ENCODE data around the gene PGGHG.
A peak's percentile ranks its signal among the peaks of the same experiment; 100 is the strongest.
"Not testable (repeated sequence)": the region's sequence is repeated elsewhere in the genome, so short reads cannot be mapped to it uniquely, and the experiment has no call there.

The PGGHG gene

GRCh38 chr11:308740-309665 lies 20.1 kb downstream of the PGGHG start:
- Histone ChIP-seq H3K9ac (ENCODE audit: low read length) (peak overlapping the region; percentile 28), H3K4me1 (ENCODE audit: control insufficient read depth, insufficient read depth, low read length) (peaks cover 13% of the 10 kb centered on the region), H3K27me3 (ENCODE audit: control insufficient read depth, insufficient read depth, low read length) (peaks cover 17% of the 10 kb centered on the region)
- not testable (repeated sequence) for H3K4me3 ChIP-seq (ENCODE audit: low read length); H3K36me3 ChIP-seq (ENCODE audit: control insufficient read depth, insufficient read depth, low read length); H3K9me3 ChIP-seq (ENCODE audit: control insufficient read depth, low read length)

GRCh38 chr11:309979-310572 lies 21.1 kb downstream of the PGGHG start:
- Histone ChIP-seq H3K27me3 (ENCODE audit: control insufficient read depth, insufficient read depth, low read length) (peaks cover 22% of the 10 kb centered on the region), H3K4me1 (ENCODE audit: control insufficient read depth, insufficient read depth, low read length) (peaks cover 14% of the 10 kb centered on the region), H3K9ac (ENCODE audit: low read length) (peak overlapping the region; percentile 24)
- not testable (repeated sequence) for H3K9me3 ChIP-seq (ENCODE audit: control insufficient read depth, low read length); H3K36me3 ChIP-seq (ENCODE audit: control insufficient read depth, insufficient read depth, low read length); H3K4me3 ChIP-seq (ENCODE audit: low read length)

DNA sequence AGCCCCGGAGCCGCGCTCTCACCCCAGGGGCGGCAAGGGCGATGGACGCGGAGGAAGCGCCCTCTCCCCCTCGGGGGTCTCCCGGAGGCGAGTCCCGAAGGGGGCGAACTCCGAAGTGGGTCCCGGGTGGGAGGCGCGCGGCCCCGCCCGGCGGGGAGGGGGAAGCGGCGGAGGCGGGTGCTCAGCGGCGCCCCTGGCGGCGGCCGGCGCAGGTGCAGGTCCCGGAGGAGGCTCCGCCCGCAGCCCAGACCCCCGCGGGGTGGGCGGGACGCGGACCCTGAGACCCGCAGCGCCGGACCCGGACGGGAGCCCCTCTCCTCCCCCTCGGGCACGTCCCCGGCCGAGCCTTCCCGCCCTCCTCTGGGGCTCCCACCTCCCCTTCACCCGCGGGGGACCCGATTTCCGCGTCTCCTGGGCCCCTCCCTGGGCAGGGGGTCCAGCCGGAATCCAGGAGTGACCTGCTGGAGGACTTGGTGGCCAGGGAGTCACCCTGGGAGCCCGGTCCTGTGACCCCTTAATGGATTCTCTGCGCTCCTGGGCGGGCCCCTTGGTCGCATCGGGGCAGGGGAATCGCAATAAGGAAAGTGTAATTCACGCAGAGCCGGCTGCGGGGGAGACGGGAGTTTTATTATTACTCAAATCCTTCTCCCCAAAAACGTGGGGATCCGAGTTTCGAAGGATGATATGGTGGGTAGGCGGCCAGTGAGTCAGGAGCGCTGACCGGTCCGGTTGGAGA lies 22.3 kb downstream of the PGGHG start:
- H3K9me3 ChIP-seq (ENCODE audit: control insufficient read depth, low read length); H3K4me3 ChIP-seq (ENCODE audit: low read length); H3K9ac ChIP-seq (ENCODE audit: low read length); H3K36me3 ChIP-seq (ENCODE audit: control insufficient read depth, insufficient read depth, low read length): not testable (repeated sequence)
- H3K27me3 ChIP-seq (ENCODE audit: control insufficient read depth, insufficient read depth, low read length) = peaks cover 33% of the 10 kb centered on the region
- peaks cover 17% of the 10 kb centered on the region for H3K4me1 ChIP-seq (ENCODE audit: control insufficient read depth, insufficient read depth, low read length)

- Histone ChIP-seq H3K4me1 (ENCODE audit: control insufficient read depth, insufficient read depth, low read length) (peaks cover 12% of the 10 kb centered on the region), H3K9me3 (ENCODE audit: control insufficient read depth, low read length) (no peaks in the 10 kb centered on the region), H3K27me3 (ENCODE audit: control insufficient read depth, insufficient read depth, low read length) (peaks cover 44% of the 10 kb centered on the region), H3K4me3 (ENCODE audit: low read length) (no peak overlapping the region), H3K9ac (ENCODE audit: low read length) (no peak overlapping the region), H3K36me3 (ENCODE audit: control insufficient read depth, insufficient read depth, low read length) (no peaks in the 10 kb centered on the region)
Observed at GRCh38 chr11:312092-312816, 23.3 kb downstream of the PGGHG start.

GRCh38 chr11:313304-313786 lies 24.4 kb downstream of the PGGHG start:
- H3K27me3 ChIP-seq (ENCODE audit: control insufficient read depth, insufficient read depth, low read length) = peaks cover 49% of the 10 kb centered on the region
- H3K9ac ChIP-seq (ENCODE audit: low read length) = peak overlapping the region; percentile 32
- H3K36me3 ChIP-seq (ENCODE audit: control insufficient read depth, insufficient read depth, low read length) = no peaks in the 10 kb centered on the region
- H3K9me3 ChIP-seq (ENCODE audit: control insufficient read depth, low read length) = no peaks in the 10 kb centered on the region
- H3K4me1 ChIP-seq (ENCODE audit: control insufficient read depth, insufficient read depth, low read length) = peaks cover 12% of the 10 kb centered on the region
- H3K4me3 ChIP-seq (ENCODE audit: low read length) = no peak overlapping the region

- Histone ChIP-seq H3K36me3 (ENCODE audit: control insufficient read depth, insufficient read depth, low read length) (no peaks in the 10 kb centered on the region), H3K4me1 (ENCODE audit: control insufficient read depth, insufficient read depth, low read length) (peaks cover 12% of the 10 kb centered on the region), H3K4me3 (ENCODE audit: low read length) (no peak within 1 kb of the TSS), H3K27me3 (ENCODE audit: control insufficient read depth, insufficient read depth, low read length) (peaks cover 49% of the 10 kb centered on the region), H3K9ac (ENCODE audit: low read length) (peak within 1 kb of the TSS; percentile 47), H3K9me3 (ENCODE audit: control insufficient read depth, low read length) (no peaks in the 10 kb centered on the region)
Observed at GRCh38 chr11:313787-314553, 25.0 kb downstream of the PGGHG start, which contains the start of gene IFITM1. Gene IFITM1 (plus strand): TSS chr11:314040. CDS start chr11:314171, 131 bp downstream.

- not testable (repeated sequence) for H3K9me3 ChIP-seq (ENCODE audit: control insufficient read depth, low read length); H3K4me3 ChIP-seq (ENCODE audit: low read length); H3K4me1 ChIP-seq (ENCODE audit: control insufficient read depth, insufficient read depth, low read length); H3K36me3 ChIP-seq (ENCODE audit: control insufficient read depth, insufficient read depth, low read length)
- H3K27me3 ChIP-seq (ENCODE audit: control insufficient read depth, insufficient read depth, low read length) = peaks cover 45% of the 10 kb centered on the region
- peak overlapping the region; percentile 47 for H3K9ac ChIP-seq (ENCODE audit: low read length)
Observed at GRCh38 chr11:314554-314875, 25.6 kb downstream of the PGGHG start.

GRCh38 chr11:315051-315481 lies 26.1 kb downstream of the PGGHG start:
- H3K9ac ChIP-seq (ENCODE audit: low read length) = peak overlapping the region; percentile 47
- H3K36me3 ChIP-seq (ENCODE audit: control insufficient read depth, insufficient read depth, low read length) = no peaks in the 10 kb centered on the region
- no peaks in the 10 kb centered on the region for H3K9me3 ChIP-seq (ENCODE audit: control insufficient read depth, low read length)
- H3K27me3 ChIP-seq (ENCODE audit: control insufficient read depth, insufficient read depth, low read length) = peaks cover 43% of the 10 kb centered on the region
- H3K4me1 ChIP-seq (ENCODE audit: control insufficient read depth, insufficient read depth, low read length) = peaks cover 8% of the 10 kb centered on the region
- no peak overlapping the region for H3K4me3 ChIP-seq (ENCODE audit: low read length)

DNA sequence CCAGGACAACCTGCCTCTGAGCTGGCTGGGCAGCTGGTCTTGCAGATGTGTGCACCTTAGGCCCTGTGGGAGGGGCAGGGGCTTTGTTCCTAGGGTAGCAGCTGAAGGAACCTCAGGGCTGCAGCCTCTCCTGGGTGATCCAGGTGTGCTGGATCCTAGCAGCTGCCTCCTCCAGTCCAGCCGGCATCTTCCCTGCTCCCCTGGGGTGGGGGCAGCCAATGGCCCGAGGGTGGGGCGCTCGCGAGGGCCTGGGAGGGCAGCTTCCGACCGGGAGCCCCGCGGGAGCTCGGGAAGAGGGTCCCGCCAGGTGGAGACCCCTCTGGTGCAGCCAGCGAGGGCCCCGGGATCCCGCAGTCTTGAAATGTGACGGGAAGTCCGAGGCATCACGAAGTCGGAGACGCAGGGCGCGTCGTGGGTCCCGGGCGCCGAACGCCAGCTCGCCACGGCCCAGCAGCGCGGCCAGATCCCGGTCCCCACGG lies 26.6 kb downstream of the PGGHG start:
- peak overlapping the region; percentile 47 for H3K9ac ChIP-seq (ENCODE audit: low read length)
- no peaks in the 10 kb centered on the region for H3K36me3 ChIP-seq (ENCODE audit: control insufficient read depth, insufficient read depth, low read length)
- H3K27me3 ChIP-seq (ENCODE audit: control insufficient read depth, insufficient read depth, low read length) = peaks cover 43% of the 10 kb centered on the region
- H3K9me3 ChIP-seq (ENCODE audit: control insufficient read depth, low read length) = no peaks in the 10 kb centered on the region
- no peak overlapping the region for H3K4me3 ChIP-seq (ENCODE audit: low read length)
- peaks cover 8% of the 10 kb centered on the region for H3K4me1 ChIP-seq (ENCODE audit: control insufficient read depth, insufficient read depth, low read length)

GRCh38 chr11:316031-316701 lies 27.2 kb downstream of the PGGHG start:
- Histone ChIP-seq H3K27me3 (ENCODE audit: control insufficient read depth, insufficient read depth, low read length) (peaks cover 43% of the 10 kb centered on the region), H3K4me3 (ENCODE audit: low read length) (no peak overlapping the region), H3K4me1 (ENCODE audit: control insufficient read depth, insufficient read depth, low read length) (peaks cover 8% of the 10 kb centered on the region), H3K9me3 (ENCODE audit: control insufficient read depth, low read length) (no peaks in the 10 kb centered on the region), H3K36me3 (ENCODE audit: control insufficient read depth, insufficient read depth, low read length) (no peaks in the 10 kb centered on the region), H3K9ac (ENCODE audit: low read length) (peak overlapping the region; percentile 1)

Data from mucosa of stomach (tissue), 1 donor.